ENCODE measurements around the gene KCTD12.

DNA sequence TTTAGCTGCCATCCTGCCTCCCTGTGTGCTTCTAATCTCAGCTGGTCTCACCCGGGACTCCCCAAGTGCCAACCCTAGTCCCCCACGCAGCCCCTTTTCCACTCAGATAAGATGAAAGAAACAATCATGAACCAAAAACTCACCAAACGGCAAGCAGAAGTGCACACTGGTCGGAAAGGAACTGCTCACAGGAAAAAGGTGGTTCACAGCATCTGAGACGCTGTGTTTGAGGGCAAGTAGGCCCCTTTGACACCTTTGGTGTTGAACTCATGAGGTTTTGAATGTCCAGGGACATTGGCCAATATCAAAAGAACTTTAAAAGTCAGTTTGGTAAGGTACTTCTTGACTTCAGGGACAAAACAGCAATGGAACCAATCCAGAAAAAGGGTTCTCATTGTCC is 41.8 kb upstream of the KCTD12 start:
- TF ChIP-seq EZH2 (IDR thresholded peaks at IDR 0.05) (no peak), POLR2AphosphoS5 (IDR thresholded peaks at IDR 0.05; ENCODE audit: borderline replicate concordance, low read depth, low read length) (no peak), FOXP2 (optimal IDR thresholded peaks at IDR 0.05; ENCODE audit: control extremely low read depth, extremely low read length, insufficient read depth) (no peak)
